ENCODE measurements around the gene ARHGAP26. TPM values are rescaled to one million over a fixed set of nuclear protein-coding genes. Genes with fewer than 3 reads are reported as not detected.

Gene ARHGAP26
- total and polyA plus RNA-seq, 4 donors, result 5.4 to 52.3 (median 30.4) TPM

DNA sequence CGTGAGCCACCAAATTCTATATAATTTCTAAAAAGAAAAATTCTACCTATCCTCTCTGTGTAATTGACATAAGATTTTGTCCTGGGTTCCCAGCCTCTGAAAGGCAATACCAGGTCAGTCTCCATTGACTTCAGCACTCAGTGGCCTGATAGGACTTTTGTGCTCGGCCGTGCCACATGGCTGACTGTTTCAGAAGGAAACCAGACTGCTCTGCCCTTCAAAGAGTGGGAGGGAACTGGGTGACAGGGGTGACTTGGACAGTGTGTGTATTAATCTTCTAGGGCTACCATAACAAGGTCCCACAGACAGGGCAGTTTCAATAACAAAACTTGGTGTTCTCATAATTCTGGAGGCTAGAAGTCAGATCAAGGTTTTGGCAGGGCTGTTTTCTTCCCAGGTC is 43.0 kb downstream of the ARHGAP26 start:
- Histone ChIP-seq H3K36me3 (ENCODE audit: control insufficient read depth in 4 of 4, insufficient read depth in 4 of 4, low read length in 4 of 4) (no peaks in the 10 kb centered on the region), H3K9me3 (ENCODE audit: control insufficient read depth in 4 of 4, insufficient read depth in 3 of 4, low read length in 3 of 4) (no peaks in the 10 kb centered on the region), H3K4me1 (ENCODE audit: control insufficient read depth in 5 of 5, insufficient read depth in 5 of 5, low read length in 5 of 5) (peaks cover 5 to 57% (median 18%) of the 10 kb centered on the region in 5 donors), H3K27me3 (ENCODE audit: control insufficient read depth in 3 of 3, insufficient read depth in 3 of 3, low read length in 2 of 3) (no peaks in the 10 kb centered on the region), H3K27ac (ENCODE audit: low read depth in 1 of 2, low read length in 1 of 2) (peak overlapping the region; percentile 47 to 54), H3K4me3 (no peak overlapping the region), H3K9ac (ENCODE audit: insufficient read depth in 1 of 2, low read length in 2 of 2) (no peak overlapping the region)
- TF ChIP-seq, protein P1, sequence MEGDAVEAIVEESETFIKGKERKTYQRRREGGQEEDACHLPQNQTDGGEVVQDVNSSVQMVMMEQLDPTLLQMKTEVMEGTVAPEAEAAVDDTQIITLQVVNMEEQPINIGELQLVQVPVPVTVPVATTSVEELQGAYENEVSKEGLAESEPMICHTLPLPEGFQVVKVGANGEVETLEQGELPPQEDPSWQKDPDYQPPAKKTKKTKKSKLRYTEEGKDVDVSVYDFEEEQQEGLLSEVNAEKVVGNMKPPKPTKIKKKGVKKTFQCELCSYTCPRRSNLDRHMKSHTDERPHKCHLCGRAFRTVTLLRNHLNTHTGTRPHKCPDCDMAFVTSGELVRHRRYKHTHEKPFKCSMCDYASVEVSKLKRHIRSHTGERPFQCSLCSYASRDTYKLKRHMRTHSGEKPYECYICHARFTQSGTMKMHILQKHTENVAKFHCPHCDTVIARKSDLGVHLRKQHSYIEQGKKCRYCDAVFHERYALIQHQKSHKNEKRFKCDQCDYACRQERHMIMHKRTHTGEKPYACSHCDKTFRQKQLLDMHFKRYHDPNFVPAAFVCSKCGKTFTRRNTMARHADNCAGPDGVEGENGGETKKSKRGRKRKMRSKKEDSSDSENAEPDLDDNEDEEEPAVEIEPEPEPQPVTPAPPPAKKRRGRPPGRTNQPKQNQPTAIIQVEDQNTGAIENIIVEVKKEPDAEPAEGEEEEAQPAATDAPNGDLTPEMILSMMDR (IDR thresholded peaks at IDR 0.05; ENCODE audit: control extremely low read depth, extremely low read depth), result no peak
- ATAC-seq (ENCODE audit: insufficient read depth, low FRiP score) (no peak), DNase-seq (no peak)
- 92 to 94% methylated on average over 3 of the region's 3 CpGs for WGBS, 2 donors

DNA sequence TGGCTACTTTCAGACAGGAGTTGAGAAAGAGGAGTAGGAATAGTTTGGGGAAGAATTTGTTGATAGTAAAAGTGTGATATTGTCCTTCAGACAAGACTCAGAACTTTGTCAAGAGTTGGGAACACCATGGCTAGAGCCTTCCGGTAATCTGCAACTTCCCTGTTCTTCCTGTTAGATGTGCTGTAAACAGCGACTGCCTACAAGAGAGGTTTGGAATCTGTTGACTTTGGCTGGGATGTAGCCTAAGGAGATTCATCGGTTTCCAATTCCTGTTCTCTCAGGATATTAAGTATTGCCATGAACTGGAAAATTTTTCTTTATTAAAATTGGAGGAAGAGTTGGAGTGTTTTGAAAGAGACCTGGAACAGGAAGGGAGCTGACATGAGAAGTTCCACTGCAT is 43.9 kb downstream of the ARHGAP26 start:
- Histone ChIP-seq H3K4me3 (no peak overlapping the region), H3K27me3 (ENCODE audit: control insufficient read depth in 3 of 3, insufficient read depth in 3 of 3, low read length in 2 of 3) (no peaks in the 10 kb centered on the region), H3K27ac (ENCODE audit: low read depth in 1 of 2, low read length in 1 of 2) (peak overlapping the region; percentile 47 to 78), H3K4me1 (ENCODE audit: control insufficient read depth in 5 of 5, insufficient read depth in 5 of 5, low read length in 5 of 5) (peaks cover 5 to 62% (median 17%) of the 10 kb centered on the region in 5 donors), H3K9me3 (ENCODE audit: control insufficient read depth in 4 of 4, insufficient read depth in 3 of 4, low read length in 3 of 4) (no peaks in the 10 kb centered on the region), H3K36me3 (ENCODE audit: control insufficient read depth in 4 of 4, insufficient read depth in 4 of 4, low read length in 4 of 4) (no peaks in the 10 kb centered on the region), H3K9ac (ENCODE audit: insufficient read depth in 1 of 2, low read length in 2 of 2) (no peak overlapping the region)
- TF ChIP-seq, protein P1 (IDR thresholded peaks at IDR 0.05; ENCODE audit: control extremely low read depth, extremely low read depth), result no peak
- WGBS, 2 donors, result 43 to 49% methylated on average over 3 of the region's 3 CpGs
- ATAC-seq (ENCODE audit: insufficient read depth, low FRiP score), result no peak
- no peak for DNase-seq

DNA sequence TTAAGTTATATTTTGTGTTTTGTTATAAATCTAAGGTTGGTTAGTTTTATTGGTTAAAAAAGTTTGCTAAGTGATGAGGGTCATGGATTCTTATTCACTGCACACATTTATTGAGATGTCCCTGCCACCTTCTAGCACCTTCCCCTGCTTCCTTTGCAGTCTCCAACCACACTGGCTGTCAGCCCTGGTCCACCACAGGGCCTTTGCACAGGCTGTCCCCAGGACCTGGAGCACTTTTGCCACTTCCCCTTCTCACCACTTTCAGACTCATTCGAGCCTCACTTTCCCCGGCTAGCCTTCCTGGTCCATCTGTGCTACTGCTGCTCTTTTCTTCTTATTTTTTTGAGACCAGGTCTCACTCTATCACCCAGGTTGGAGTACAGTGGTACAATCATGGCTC is 45.3 kb downstream of the ARHGAP26 start:
- DNase-seq, result no peak
- Histone ChIP-seq H3K27me3 (ENCODE audit: control insufficient read depth in 3 of 3, insufficient read depth in 3 of 3, low read length in 2 of 3) (no peaks in the 10 kb centered on the region), H3K4me3 (no peak overlapping the region), H3K36me3 (ENCODE audit: control insufficient read depth in 4 of 4, insufficient read depth in 4 of 4, low read length in 4 of 4) (no peaks in the 10 kb centered on the region), H3K27ac (ENCODE audit: low read depth in 1 of 2, low read length in 1 of 2) (no peak overlapping the region), H3K4me1 (ENCODE audit: control insufficient read depth in 5 of 5, insufficient read depth in 5 of 5, low read length in 5 of 5) (peaks cover 5 to 56% (median 8%) of the 10 kb centered on the region in 5 donors), H3K9me3 (ENCODE audit: control insufficient read depth in 4 of 4, insufficient read depth in 3 of 4, low read length in 3 of 4) (no peaks in the 10 kb centered on the region), H3K9ac (ENCODE audit: insufficient read depth in 1 of 2, low read length in 2 of 2) (no peak overlapping the region)
- no peak for ATAC-seq (ENCODE audit: insufficient read depth, low FRiP score)
- 89 to 100% methylated on average over 2 of the region's 2 CpGs for WGBS, 2 donors
- TF ChIP-seq, protein P1 (IDR thresholded peaks at IDR 0.05; ENCODE audit: control extremely low read depth, extremely low read depth), result no peak

Data from lung (tissue), 12 donors.